GM21529 (cell line): ENCODE measurements around the gene ADAMTSL2.

Experiments
- ATAC-seq: cut with Tn5 transposase; IDR thresholded peaks from one replicate; pipeline ENCODE4 v1.9.1; 2021; ENCODE audit not compliant: unreplicated experiment

The ADAMTSL2 gene

GRCh38 chr9:133618726-133619125 is 84.2 kb downstream of the ADAMTSL2 start:
- ATAC-seq, result no peak

GRCh38 chr9:133619791-133620190 is 85.3 kb downstream of the ADAMTSL2 start:
- no peak for ATAC-seq

- no peak for ATAC-seq
These were observed 87.3 kb downstream of the ADAMTSL2 start for GRCh38 chr9:133621725-133622267.

- no peak for ATAC-seq
These were observed 88.1 kb downstream of the ADAMTSL2 start for GRCh38 chr9:133622555-133622954.
